ENCODE data around the gene ELFN1.

DNA sequence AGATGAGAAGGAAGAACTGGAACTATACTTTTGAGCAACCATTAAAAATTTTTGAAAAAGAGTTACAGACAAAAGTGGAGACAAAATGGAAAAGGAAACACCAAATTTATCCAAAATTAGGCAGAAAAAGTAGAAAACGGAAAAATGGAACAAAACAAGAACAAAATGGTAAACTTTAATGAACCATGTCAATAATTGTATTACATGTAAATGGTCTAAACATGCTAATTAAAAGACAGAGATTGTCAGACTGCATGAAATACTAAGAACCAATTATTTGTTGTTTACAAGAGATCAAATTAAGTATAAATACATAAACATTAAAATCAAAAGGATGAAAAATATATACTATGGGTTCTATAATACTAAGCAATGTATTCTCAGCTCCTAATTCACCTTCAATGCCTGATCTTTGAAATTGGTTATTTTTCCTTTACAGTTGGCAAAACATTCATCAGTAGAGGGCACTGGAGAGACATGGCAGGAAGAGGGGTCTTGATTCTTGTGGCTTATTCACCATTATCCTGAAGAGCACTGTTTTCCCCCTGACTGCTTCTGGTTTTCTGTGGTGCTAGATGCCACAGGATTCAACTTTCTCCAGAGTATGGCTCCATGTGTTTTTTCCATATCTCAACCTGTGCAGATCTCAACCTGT lies 124.9 kb downstream of the ELFN1 start:
- TF ChIP-seq, protein P1, sequence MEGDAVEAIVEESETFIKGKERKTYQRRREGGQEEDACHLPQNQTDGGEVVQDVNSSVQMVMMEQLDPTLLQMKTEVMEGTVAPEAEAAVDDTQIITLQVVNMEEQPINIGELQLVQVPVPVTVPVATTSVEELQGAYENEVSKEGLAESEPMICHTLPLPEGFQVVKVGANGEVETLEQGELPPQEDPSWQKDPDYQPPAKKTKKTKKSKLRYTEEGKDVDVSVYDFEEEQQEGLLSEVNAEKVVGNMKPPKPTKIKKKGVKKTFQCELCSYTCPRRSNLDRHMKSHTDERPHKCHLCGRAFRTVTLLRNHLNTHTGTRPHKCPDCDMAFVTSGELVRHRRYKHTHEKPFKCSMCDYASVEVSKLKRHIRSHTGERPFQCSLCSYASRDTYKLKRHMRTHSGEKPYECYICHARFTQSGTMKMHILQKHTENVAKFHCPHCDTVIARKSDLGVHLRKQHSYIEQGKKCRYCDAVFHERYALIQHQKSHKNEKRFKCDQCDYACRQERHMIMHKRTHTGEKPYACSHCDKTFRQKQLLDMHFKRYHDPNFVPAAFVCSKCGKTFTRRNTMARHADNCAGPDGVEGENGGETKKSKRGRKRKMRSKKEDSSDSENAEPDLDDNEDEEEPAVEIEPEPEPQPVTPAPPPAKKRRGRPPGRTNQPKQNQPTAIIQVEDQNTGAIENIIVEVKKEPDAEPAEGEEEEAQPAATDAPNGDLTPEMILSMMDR (IDR thresholded peaks at IDR 0.05), result peak; percentile 61
- TF ChIP-seq ZFX (IDR thresholded peaks at IDR 0.05; ENCODE audit: borderline replicate concordance), result no peak

Data from 22Rv1 (cell line).